Right lobe of liver (tissue), 4 donors: ENCODE data around the gene ASB2.
A peak's percentile ranks its signal among the peaks of the same experiment; 100 is the strongest.

Experiments
- CTCF ChIP-seq, 4 donors: fragments of 200-600 bp in 3 of 4; fragments of 450-650 bp in 1 of 4; IDR thresholded peaks; one replicate each; pipeline versions ENCODE4 v1.5.1 to v1.8.0; 2016 to 2022; ENCODE audit warnings: antibody characterized with exemption in 4 of 4, mild to moderate bottlenecking in 2 of 4
- POLR2A ChIP-seq: fragments of 450-650 bp; IDR thresholded peaks from one replicate; pipeline ENCODE4 v1.6.1; 2017; ENCODE audit warnings: antibody characterized with exemption, mild to moderate bottlenecking
- donor health status: DM: no; HTN: no; CAD: no.
- donor health status: DM: no; HTN: no; CAD: no.
- donor health status: DM: no; HTN: yes; CAD: no.

GRCh38 chr14:93906341-93907329, 69.7 kb downstream of the ASB2 start:
- TF ChIP-seq CTCF (IDR thresholded peaks at IDR 0.05) (peak; percentile 39 to 73 (median 70)), POLR2A (no peak)
